ENCODE data around the gene BTBD16.

The BTBD16 gene

GRCh38 chr10:122306744-122307143 lies 35.6 kb downstream of the BTBD16 start:
- no peaks in the 10 kb centered on the region for H3K79me2 ChIP-seq (ENCODE audit: control insufficient read depth, insufficient read depth, low read length, poor library complexity)

GRCh38 chr10:122307669-122308416 lies 36.7 kb downstream of the BTBD16 start:
- H3K23ac ChIP-seq (ENCODE audit: low read length), result no peak overlapping the region
- peak; percentile 60 to 82 for DNase-seq
- H3K27ac ChIP-seq (ENCODE audit: low read depth, low read length), result no peak overlapping the region
- no peak overlapping the region for H3K18ac ChIP-seq (ENCODE audit: low read length)
- no CpG with 5 or more reads among the region's 13 CpGs for WGBS (ENCODE audit: extremely low coverage, insufficient coverage, insufficient read length)
- no peaks in the 10 kb centered on the region for H3K79me1 ChIP-seq (ENCODE audit: low read length)
- H2BK12ac ChIP-seq (ENCODE audit: low read length), result peak overlapping the region; percentile 60
- H3K36me3 ChIP-seq (ENCODE audit: control insufficient read depth in 1 of 2, insufficient read depth in 2 of 2, low read length in 2 of 2), result no peaks in the 10 kb centered on the region
- no peak overlapping the region for H2AK5ac ChIP-seq (ENCODE audit: low read length)
- no peaks in the 10 kb centered on the region for H3K27me3 ChIP-seq (ENCODE audit: insufficient read depth, low read length)
- H3K9ac ChIP-seq (ENCODE audit: low read length), result no peak overlapping the region
- H2BK5ac ChIP-seq (ENCODE audit: low read depth, low read length, poor library complexity), result no peak overlapping the region
- H3K14ac ChIP-seq (ENCODE audit: low read length), result no peak overlapping the region
- H2AFZ ChIP-seq (ENCODE audit: insufficient read depth, low read length, poor library complexity), result no peak overlapping the region
- H3K4ac ChIP-seq (ENCODE audit: low read depth, low read length), result no peak overlapping the region
- no peak overlapping the region for H3K4me3 ChIP-seq (ENCODE audit: low read depth, low read length)
- no peak overlapping the region for H4K8ac ChIP-seq (ENCODE audit: low read depth, low read length)
- no peak overlapping the region for H4K12ac ChIP-seq (ENCODE audit: low read depth, low read length)
- no peak overlapping the region for H4K91ac ChIP-seq (ENCODE audit: low read depth, low read length)
- peaks cover 4 to 12% of the 10 kb centered on the region in 2 experiments for H3K4me1 ChIP-seq (ENCODE audit: control insufficient read depth in 1 of 2, insufficient read depth in 2 of 2, low read length in 2 of 2)
- no peak overlapping the region for H3K4me2 ChIP-seq (ENCODE audit: low read length)
- no peaks in the 10 kb centered on the region for H3K79me2 ChIP-seq (ENCODE audit: control insufficient read depth, insufficient read depth, low read length, poor library complexity)
- H3K9me3 ChIP-seq (ENCODE audit: insufficient read depth, low read depth, low read length), result peaks cover 2% of the 10 kb centered on the region
- no peak overlapping the region for H2BK120ac ChIP-seq (ENCODE audit: insufficient read depth, low read length, poor library complexity)

More at GRCh38 chr10:122306744-122307143, 35.6 kb downstream of the BTBD16 start:
- Histone ChIP-seq H3K23ac (ENCODE audit: low read length) (no peak overlapping the region), H4K91ac (ENCODE audit: low read depth, low read length) (no peak overlapping the region), H3K79me1 (ENCODE audit: low read length) (no peaks in the 10 kb centered on the region), H2BK12ac (ENCODE audit: low read length) (no peak overlapping the region), H2AK5ac (ENCODE audit: low read length) (no peak overlapping the region), H3K4me2 (ENCODE audit: low read length) (no peak overlapping the region), H3K36me3 (ENCODE audit: control insufficient read depth in 1 of 2, insufficient read depth in 2 of 2, low read length in 2 of 2) (no peaks in the 10 kb centered on the region), H2BK120ac (ENCODE audit: insufficient read depth, low read length, poor library complexity) (no peak overlapping the region), H2AFZ (ENCODE audit: insufficient read depth, low read length, poor library complexity) (no peak overlapping the region), H4K8ac (ENCODE audit: low read depth, low read length) (no peak overlapping the region), H3K4me1 (ENCODE audit: control insufficient read depth in 1 of 2, insufficient read depth in 2 of 2, low read length in 2 of 2) (peaks cover 4 to 12% of the 10 kb centered on the region in 2 experiments), H3K9me3 (ENCODE audit: insufficient read depth, low read depth, low read length) (peaks cover 2% of the 10 kb centered on the region), H4K12ac (ENCODE audit: low read depth, low read length) (no peak overlapping the region), H3K27me3 (ENCODE audit: insufficient read depth, low read length) (no peaks in the 10 kb centered on the region), H3K9ac (ENCODE audit: low read length) (no peak overlapping the region), H3K18ac (ENCODE audit: low read length) (no peak overlapping the region), H3K4ac (ENCODE audit: low read depth, low read length) (no peak overlapping the region), H3K27ac (ENCODE audit: low read depth, low read length) (no peak overlapping the region), H3K4me3 (ENCODE audit: low read depth, low read length) (no peak overlapping the region), H2BK5ac (ENCODE audit: low read depth, low read length, poor library complexity) (no peak overlapping the region), H3K14ac (ENCODE audit: low read length) (no peak overlapping the region)
- no peak for DNase-seq
- WGBS (ENCODE audit: extremely low coverage, insufficient coverage, insufficient read length), result no CpG with 5 or more reads among the region's 3 CpGs

GRCh38 chr10:122308417-122309141 lies 37.5 kb downstream of the BTBD16 start:
- Histone ChIP-seq H3K18ac (ENCODE audit: low read length) (no peak overlapping the region), H2AFZ (ENCODE audit: insufficient read depth, low read length, poor library complexity) (no peak overlapping the region), H2BK120ac (ENCODE audit: insufficient read depth, low read length, poor library complexity) (no peak overlapping the region), H2BK5ac (ENCODE audit: low read depth, low read length, poor library complexity) (no peak overlapping the region), H3K9me3 (ENCODE audit: insufficient read depth, low read depth, low read length) (peaks cover 2% of the 10 kb centered on the region), H3K4ac (ENCODE audit: low read depth, low read length) (no peak overlapping the region), H3K36me3 (ENCODE audit: control insufficient read depth in 1 of 2, insufficient read depth in 2 of 2, low read length in 2 of 2) (no peaks in the 10 kb centered on the region), H4K91ac (ENCODE audit: low read depth, low read length) (no peak overlapping the region), H4K12ac (ENCODE audit: low read depth, low read length) (no peak overlapping the region), H3K9ac (ENCODE audit: low read length) (no peak overlapping the region), H3K14ac (ENCODE audit: low read length) (no peak overlapping the region), H2AK5ac (ENCODE audit: low read length) (no peak overlapping the region), H3K79me1 (ENCODE audit: low read length) (no peaks in the 10 kb centered on the region), H4K8ac (ENCODE audit: low read depth, low read length) (no peak overlapping the region), H3K79me2 (ENCODE audit: control insufficient read depth, insufficient read depth, low read length, poor library complexity) (no peaks in the 10 kb centered on the region), H3K4me1 (ENCODE audit: control insufficient read depth in 1 of 2, insufficient read depth in 2 of 2, low read length in 2 of 2) (peaks cover 4 to 12% of the 10 kb centered on the region in 2 experiments), H2BK12ac (ENCODE audit: low read length) (no peak overlapping the region), H3K23ac (ENCODE audit: low read length) (no peak overlapping the region), H3K27me3 (ENCODE audit: insufficient read depth, low read length) (no peaks in the 10 kb centered on the region), H3K27ac (ENCODE audit: low read depth, low read length) (no peak overlapping the region), H3K4me2 (ENCODE audit: low read length) (no peak overlapping the region), H3K4me3 (ENCODE audit: low read depth, low read length) (no peak overlapping the region)
- WGBS (ENCODE audit: extremely low coverage, insufficient coverage, insufficient read length), result no CpG with 5 or more reads among the region's 7 CpGs
- no peak for DNase-seq

- H2BK5ac ChIP-seq (ENCODE audit: low read depth, low read length, poor library complexity), result no peak overlapping the region
- no peak overlapping the region for H2BK120ac ChIP-seq (ENCODE audit: insufficient read depth, low read length, poor library complexity)
- no peak overlapping the region for H3K27ac ChIP-seq (ENCODE audit: low read depth, low read length)
- no peak overlapping the region for H3K23ac ChIP-seq (ENCODE audit: low read length)
- no peak overlapping the region for H4K8ac ChIP-seq (ENCODE audit: low read depth, low read length)
- H3K79me2 ChIP-seq (ENCODE audit: control insufficient read depth, insufficient read depth, low read length, poor library complexity), result no peaks in the 10 kb centered on the region
- H3K4me2 ChIP-seq (ENCODE audit: low read length), result no peak overlapping the region
- no peak overlapping the region for H4K91ac ChIP-seq (ENCODE audit: low read depth, low read length)
- no peaks in the 10 kb centered on the region for H3K36me3 ChIP-seq (ENCODE audit: control insufficient read depth in 1 of 2, insufficient read depth in 2 of 2, low read length in 2 of 2)
- H3K4me3 ChIP-seq (ENCODE audit: low read depth, low read length), result no peak overlapping the region
- no peak overlapping the region for H3K14ac ChIP-seq (ENCODE audit: low read length)
- H3K18ac ChIP-seq (ENCODE audit: low read length), result no peak overlapping the region
- no peaks in the 10 kb centered on the region for H3K79me1 ChIP-seq (ENCODE audit: low read length)
- no peak overlapping the region for H4K12ac ChIP-seq (ENCODE audit: low read depth, low read length)
- WGBS (ENCODE audit: extremely low coverage, insufficient coverage, insufficient read length), result no CpG with 5 or more reads among the region's 18 CpGs
- H3K9me3 ChIP-seq (ENCODE audit: insufficient read depth, low read depth, low read length), result no peaks in the 10 kb centered on the region
- no peak overlapping the region for H2AFZ ChIP-seq (ENCODE audit: insufficient read depth, low read length, poor library complexity)
- peak; percentile 92 to 95 for DNase-seq
- H3K4ac ChIP-seq (ENCODE audit: low read depth, low read length), result no peak overlapping the region
- no peak overlapping the region for H2BK12ac ChIP-seq (ENCODE audit: low read length)
- H2AK5ac ChIP-seq (ENCODE audit: low read length), result no peak overlapping the region
- no peak overlapping the region for H3K9ac ChIP-seq (ENCODE audit: low read length)
- H3K27me3 ChIP-seq (ENCODE audit: insufficient read depth, low read length), result no peaks in the 10 kb centered on the region
- H3K4me1 ChIP-seq (ENCODE audit: control insufficient read depth in 1 of 2, insufficient read depth in 2 of 2, low read length in 2 of 2), result peaks cover 4 to 12% of the 10 kb centered on the region in 2 experiments
These were observed 39.4 kb downstream of the BTBD16 start for GRCh38 chr10:122310311-122311050.

All from trophoblast cell (in vitro differentiated cells and primary cell).